Measurements from ENCODE around the gene TPK1. TPM values are rescaled to one million over a fixed set of nuclear protein-coding genes. Genes with fewer than 3 reads are reported as not detected.

TPK1 gene
- total RNA-seq, 4 donors from 2014 or later = 2.5 to 22.7 (median 18.7) TPM

DNA sequence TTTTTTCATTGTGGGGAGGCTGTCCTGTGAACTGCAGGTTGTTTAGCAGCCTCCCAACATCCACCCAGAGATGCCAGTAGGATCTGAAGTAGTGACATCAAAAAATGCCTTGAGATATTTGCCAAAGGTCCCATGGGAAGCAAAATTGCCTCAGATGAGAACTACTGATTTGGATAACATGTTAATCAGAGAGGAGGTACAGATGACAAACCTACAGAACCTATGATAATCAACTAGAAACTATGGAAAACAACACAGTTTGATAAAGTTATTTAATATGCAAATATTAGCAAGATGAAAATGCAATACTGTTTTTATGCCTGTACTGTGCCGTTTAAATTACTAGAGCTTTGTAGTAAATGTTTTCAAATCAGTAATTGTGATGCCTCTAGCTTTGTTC, 341.5 kb downstream of the TPK1 start:
- no peak overlapping the region for H3K27ac ChIP-seq
- no peak for TF ChIP-seq POLR2A (IDR thresholded peaks at IDR 0.05)
- TF ChIP-seq, protein P1, sequence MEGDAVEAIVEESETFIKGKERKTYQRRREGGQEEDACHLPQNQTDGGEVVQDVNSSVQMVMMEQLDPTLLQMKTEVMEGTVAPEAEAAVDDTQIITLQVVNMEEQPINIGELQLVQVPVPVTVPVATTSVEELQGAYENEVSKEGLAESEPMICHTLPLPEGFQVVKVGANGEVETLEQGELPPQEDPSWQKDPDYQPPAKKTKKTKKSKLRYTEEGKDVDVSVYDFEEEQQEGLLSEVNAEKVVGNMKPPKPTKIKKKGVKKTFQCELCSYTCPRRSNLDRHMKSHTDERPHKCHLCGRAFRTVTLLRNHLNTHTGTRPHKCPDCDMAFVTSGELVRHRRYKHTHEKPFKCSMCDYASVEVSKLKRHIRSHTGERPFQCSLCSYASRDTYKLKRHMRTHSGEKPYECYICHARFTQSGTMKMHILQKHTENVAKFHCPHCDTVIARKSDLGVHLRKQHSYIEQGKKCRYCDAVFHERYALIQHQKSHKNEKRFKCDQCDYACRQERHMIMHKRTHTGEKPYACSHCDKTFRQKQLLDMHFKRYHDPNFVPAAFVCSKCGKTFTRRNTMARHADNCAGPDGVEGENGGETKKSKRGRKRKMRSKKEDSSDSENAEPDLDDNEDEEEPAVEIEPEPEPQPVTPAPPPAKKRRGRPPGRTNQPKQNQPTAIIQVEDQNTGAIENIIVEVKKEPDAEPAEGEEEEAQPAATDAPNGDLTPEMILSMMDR (IDR thresholded peaks at IDR 0.05) = no peak
- no peak overlapping the region for H3K4me3 ChIP-seq
- H3K9me3 ChIP-seq = no peaks in the 10 kb centered on the region
- H3K4me1 ChIP-seq = no peaks in the 10 kb centered on the region
- H3K27me3 ChIP-seq = no peaks in the 10 kb centered on the region
- no peaks in the 10 kb centered on the region for H3K36me3 ChIP-seq
- DNase-seq = no peak

DNA sequence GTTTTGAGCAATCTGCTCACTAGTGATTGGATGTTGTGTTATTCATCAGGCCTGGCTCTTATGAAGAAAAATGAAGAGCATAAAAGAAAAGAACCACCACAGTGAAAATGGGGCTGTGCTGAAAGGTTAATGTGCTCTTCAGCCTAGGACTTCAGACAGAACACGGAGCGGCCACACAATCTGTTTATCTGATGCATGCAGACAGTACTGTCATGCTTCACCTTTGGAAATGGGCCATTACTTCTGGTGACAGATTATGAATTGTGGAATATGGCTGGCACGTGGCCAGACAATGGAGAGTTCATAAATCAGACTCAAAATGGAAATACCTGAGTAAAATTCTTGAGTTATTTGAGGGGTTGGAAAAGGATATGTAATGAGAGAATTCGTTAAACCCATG, 346.3 kb downstream of the TPK1 start:
- TF ChIP-seq POLR2A (IDR thresholded peaks at IDR 0.05) = no peak
- TF ChIP-seq, protein P1 (IDR thresholded peaks at IDR 0.05) = no peak
- Histone ChIP-seq H3K27ac (no peak overlapping the region), H3K27me3 (no peaks in the 10 kb centered on the region), H3K9me3 (no peaks in the 10 kb centered on the region), H3K36me3 (no peaks in the 10 kb centered on the region), H3K4me1 (no peaks in the 10 kb centered on the region), H3K4me3 (no peak overlapping the region)
- DNase-seq = no peak

DNA sequence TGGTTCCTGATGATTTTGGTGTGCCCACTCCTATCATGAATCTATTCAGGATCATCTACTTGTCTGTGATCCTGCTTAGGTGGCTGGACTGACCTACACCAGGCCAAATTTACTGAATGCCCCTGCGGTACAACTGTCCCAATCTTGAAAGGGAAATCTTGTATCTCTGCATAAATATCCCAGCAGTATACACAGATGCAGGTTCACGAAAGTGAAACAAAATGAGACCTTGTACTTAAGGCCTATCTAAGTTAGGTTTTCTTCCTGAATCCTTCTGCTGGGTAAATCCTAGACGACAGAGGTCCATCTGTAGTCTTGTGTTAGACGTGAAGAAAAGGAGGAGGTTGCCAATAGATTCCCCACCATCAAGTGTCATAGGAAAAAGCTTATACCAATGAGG, 346.9 kb downstream of the TPK1 start:
- Histone ChIP-seq H3K4me3 (no peak overlapping the region), H3K9me3 (no peaks in the 10 kb centered on the region), H3K36me3 (no peaks in the 10 kb centered on the region), H3K27me3 (no peaks in the 10 kb centered on the region), H3K27ac (no peak overlapping the region), H3K4me1 (no peaks in the 10 kb centered on the region)
- no peak for DNase-seq
- TF ChIP-seq POLR2A (IDR thresholded peaks at IDR 0.05) = no peak
- TF ChIP-seq, protein P1 (IDR thresholded peaks at IDR 0.05) = no peak

DNA sequence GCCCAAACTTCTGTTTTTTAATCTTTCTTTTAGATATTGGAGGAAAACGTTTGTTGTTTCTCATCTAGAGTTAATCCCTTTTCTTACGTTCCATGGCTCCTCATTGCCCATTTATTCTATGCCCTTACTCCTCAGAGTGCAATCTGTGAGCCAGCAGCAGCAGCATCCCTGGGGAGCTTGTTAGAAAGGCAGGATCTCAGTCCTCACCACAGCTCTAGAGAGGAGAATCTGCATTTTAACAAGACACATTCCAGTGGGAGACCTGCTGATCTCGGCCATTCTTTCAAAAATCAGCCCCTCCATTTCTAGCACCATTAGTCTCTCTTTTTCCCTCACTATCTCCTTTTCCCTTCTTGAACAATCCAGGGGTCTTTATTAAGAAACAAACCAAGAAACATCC, 348.0 kb downstream of the TPK1 start:
- no peaks in the 10 kb centered on the region for H3K4me1 ChIP-seq
- TF ChIP-seq POLR2A (IDR thresholded peaks at IDR 0.05) = no peak
- TF ChIP-seq, protein P1 (IDR thresholded peaks at IDR 0.05) = no peak
- DNase-seq = no peak

DNA sequence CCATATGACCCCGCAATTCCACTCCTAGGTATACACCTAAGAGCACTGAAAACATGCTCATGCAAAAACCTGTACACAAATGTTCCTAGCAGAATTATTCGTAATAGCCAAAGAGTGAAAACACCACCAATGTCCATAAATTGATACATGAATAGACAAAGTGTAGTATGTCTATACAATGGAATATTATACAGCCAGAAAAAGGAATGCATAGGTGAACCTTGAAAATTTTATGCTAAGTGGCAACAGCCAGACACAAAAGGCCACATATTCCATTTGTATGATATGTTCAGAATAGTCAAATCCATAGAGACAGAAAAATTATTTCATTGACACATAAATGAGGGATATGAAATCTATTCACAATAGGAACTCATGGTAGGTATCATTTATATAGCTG, 351.4 kb downstream of the TPK1 start:
- DNase-seq = no peak
- Histone ChIP-seq H3K27me3 (no peaks in the 10 kb centered on the region), H3K36me3 (no peaks in the 10 kb centered on the region), H3K9me3 (no peaks in the 10 kb centered on the region), H3K27ac (no peak overlapping the region), H3K4me1 (no peaks in the 10 kb centered on the region), H3K4me3 (no peak overlapping the region)
- TF ChIP-seq, protein P1 (IDR thresholded peaks at IDR 0.05) = no peak
- no peak for TF ChIP-seq POLR2A (IDR thresholded peaks at IDR 0.05)

More for the DNA sequence above, 348.0 kb downstream of the TPK1 start:
- Histone ChIP-seq H3K27me3 (no peaks in the 10 kb centered on the region), H3K27ac (no peak overlapping the region), H3K36me3 (no peaks in the 10 kb centered on the region), H3K9me3 (no peaks in the 10 kb centered on the region), H3K4me3 (no peak overlapping the region)

DNA sequence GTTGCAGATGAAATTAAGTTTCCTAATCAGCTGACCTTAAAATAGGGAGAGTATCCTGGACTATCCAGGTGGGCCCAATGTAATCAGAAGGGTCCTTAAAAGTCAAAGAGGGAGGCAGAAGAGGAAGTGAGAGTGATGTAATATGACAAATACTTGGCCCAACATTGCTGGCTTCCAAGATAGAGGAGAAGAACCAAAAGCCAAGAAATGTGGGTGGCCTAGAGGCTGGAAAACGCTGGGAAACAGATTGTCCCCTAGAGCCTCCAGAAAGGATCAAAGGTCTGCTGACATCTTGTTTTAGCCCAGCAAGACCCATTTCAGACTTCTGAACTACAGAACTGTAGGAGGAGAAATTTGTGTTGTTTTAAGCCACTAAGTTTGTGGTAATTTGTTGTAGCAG, 352.7 kb downstream of the TPK1 start:
- Histone ChIP-seq H3K27me3 (no peaks in the 10 kb centered on the region), H3K9me3 (no peaks in the 10 kb centered on the region), H3K4me1 (no peaks in the 10 kb centered on the region), H3K36me3 (no peaks in the 10 kb centered on the region), H3K27ac (no peak overlapping the region), H3K4me3 (no peak overlapping the region)
- TF ChIP-seq, protein P1 (IDR thresholded peaks at IDR 0.05) = no peak
- no peak for TF ChIP-seq POLR2A (IDR thresholded peaks at IDR 0.05)
- DNase-seq = no peak

Measured in Peyer's patch (tissue), 4 donors.